Stimulated activated CD8-positive, alpha-beta memory T cell treated with anti-CD3 and anti-CD28 coated beads, Interleukin-4, amount 100 ng/mL, for 48 hours (primary cell): ENCODE data around the gene FASTKD3.

Experiments used
- DNase-seq: peaks from one replicate; pipeline ENCODE4 v3.0.0-alpha.2; 2020

The FASTKD3 gene

GRCh38 chr5:7877851-7878250, 9.0 kb upstream of the FASTKD3 start:
- no peak for DNase-seq

GRCh38 chr5:7876867-7877266, 8.0 kb upstream of the FASTKD3 start:
- DNase-seq = no peak

GRCh38 chr5:7875151-7875550, 6.3 kb upstream of the FASTKD3 start:
- no peak for DNase-seq

- no peak for DNase-seq
Observed at GRCh38 chr5:7874639-7875038, 5.8 kb upstream of the FASTKD3 start.

GRCh38 chr5:7873216-7873615, 4.4 kb upstream of the FASTKD3 start:
- DNase-seq = peak; percentile 61

GRCh38 chr5:7872517-7873130, 3.8 kb upstream of the FASTKD3 start:
- no peak for DNase-seq

DNA sequence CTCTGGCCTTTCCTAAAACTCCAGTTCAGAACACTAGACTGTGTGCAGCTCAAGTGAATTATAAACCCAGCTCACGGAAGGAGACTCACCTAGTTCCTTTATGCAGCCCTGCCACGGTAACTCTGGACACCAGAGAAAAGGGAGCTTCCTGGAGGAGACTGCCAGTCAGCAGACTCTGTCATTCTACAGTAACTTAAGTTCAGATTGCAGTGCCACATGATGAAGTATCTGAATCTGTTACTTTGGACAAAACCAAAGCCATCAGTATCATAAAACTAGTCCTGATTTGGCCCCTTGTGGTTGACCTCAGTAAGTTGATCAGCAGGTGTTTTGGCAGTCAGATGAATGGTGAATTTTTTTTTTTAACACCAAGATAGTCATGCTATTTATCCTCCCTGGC, 2.8 kb upstream of the FASTKD3 start:
- DNase-seq = no peak

- DNase-seq = peak; percentile 57
Observed at GRCh38 chr5:7869474-7870136, 774 bp upstream of the FASTKD3 start.

GRCh38 chr5:7868427-7868772, 431 bp downstream of the FASTKD3 start:
- DNase-seq = no peak

DNA sequence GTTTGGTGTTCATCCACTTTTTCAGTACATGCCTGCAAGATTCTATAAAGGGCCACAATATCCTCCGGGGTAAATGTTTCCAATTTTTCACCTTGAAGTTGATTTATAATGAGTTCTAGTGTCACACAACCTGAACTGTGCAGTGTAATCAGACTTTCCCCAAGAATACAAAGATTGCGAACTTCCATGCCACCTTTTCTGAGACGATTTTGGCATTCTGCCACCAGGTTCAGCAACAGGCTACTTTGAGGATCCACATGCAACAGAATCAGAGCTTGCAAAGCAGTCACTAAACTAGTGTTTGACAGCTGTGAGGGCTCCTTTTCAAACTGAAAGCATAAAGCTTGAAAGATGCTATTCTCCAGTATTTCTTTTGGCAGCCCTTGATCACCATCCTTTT, 1.6 kb downstream of the FASTKD3 start:
- no peak for DNase-seq

DNA sequence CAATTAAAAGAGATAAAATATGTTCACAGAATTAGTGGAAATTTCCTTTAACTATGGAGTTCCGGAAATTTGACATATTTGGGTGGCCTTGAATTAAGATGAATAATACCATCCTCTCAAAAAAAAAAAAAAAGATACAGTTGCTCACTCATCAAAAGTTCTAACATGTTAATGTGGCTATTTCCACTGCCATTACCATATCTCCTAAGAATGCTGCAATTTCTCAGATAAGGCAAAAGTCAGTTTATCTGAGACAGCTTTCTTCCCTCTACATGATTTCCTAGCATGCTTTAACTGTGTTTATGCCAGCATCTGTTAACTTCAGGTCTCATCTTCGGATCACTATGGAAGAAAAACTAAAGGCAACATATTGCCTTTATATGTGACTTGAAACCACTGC, 2.6 kb downstream of the FASTKD3 start:
- DNase-seq = no peak

GRCh38 chr5:7857926-7858632, 10.8 kb downstream of the FASTKD3 start:
- no peak for DNase-seq

DNA sequence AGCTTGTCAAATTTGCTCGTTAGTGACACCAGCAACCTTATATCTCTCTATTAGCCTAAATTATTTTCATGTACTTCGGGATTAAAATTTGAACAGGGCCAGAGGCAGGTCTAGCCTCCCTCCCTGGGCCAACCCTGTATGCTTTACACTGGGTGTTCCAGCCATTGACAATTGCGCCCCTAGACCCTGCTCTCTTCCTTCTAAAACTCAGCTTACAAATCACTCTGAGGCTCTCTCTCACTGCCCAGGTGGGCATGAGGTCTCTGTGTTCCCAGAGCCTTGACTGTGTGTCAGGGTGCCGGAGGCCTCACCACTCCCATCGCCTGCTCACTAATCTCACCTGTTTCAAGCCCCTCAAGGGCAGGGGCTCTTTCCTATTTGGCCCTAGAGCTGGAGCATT, 11.5 kb downstream of the FASTKD3 start:
- no peak for DNase-seq

DNA sequence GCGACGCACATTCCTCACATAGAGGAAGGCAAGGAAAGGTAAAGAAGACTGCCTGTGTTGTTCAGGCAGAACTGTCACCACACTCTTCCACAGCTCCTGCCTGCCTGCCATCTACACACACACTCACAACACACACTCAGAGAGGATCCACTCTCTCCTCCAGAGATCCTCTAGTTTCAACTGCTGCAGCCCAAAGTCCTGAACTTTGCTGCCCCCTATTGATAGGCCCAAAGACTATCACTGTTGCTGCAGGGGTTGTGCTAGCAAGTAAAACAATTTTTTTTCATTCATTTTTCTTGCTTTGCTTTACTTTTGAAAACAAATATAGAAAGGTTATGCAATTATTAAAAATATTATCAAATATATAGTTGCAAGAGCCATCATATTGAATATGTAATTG, 12.0 kb downstream of the FASTKD3 start:
- no peak for DNase-seq

DNA sequence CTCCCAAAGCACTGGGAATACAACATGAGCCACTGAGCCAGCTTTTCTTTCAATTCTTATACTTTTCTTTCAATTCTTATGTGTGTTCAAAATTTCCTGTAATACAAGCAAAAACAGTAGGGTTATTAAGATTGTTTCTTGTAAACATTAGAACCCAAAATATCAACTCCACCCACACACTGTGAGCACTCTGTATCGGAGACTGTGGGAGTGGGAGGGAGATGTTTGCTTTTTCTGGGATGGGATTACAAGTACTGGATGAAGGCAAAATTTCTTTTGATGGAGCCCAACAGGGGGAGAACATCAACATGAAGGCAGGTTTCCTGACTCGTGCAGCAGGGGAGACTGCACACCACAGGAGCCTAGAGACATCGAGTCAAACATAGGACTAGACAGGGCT, 13.2 kb downstream of the FASTKD3 start:
- DNase-seq = no peak

DNA sequence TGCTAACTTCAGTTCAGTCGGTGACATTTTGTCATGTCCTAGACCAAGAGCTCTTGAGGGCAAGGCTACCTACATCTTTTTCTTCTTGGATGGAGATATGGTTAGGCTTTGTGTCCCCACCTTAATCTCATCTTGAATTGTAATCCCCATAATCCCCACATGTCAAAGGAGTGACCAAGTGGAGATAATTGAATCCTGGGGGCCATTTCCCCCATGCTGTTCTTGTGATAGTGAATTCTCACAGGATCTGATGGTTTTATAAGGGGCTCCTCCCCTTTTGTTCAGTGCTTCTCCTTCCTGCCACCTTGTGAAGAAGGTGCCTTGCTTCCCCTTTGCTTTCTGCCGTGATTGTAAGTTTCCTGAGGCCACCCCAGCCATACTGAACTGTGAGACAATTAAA, 15.8 kb downstream of the FASTKD3 start:
- no peak for DNase-seq

GRCh38 chr5:7852542-7852941, 16.3 kb downstream of the FASTKD3 start:
- DNase-seq = no peak

GRCh38 chr5:7851617-7852289, 17.1 kb downstream of the FASTKD3 start:
- no peak for DNase-seq

GRCh38 chr5:7851240-7851592, 17.6 kb downstream of the FASTKD3 start:
- DNase-seq = no peak

- DNase-seq = no peak
Observed at GRCh38 chr5:7850395-7851239, 18.2 kb downstream of the FASTKD3 start, which contains the start of gene CFAP90. CFAP90 (minus strand) TSS chr5:7851133; CDS start chr5:7851021, 112 bp downstream.

GRCh38 chr5:7849681-7850394, 19.0 kb downstream of the FASTKD3 start:
- DNase-seq = no peak

DNA sequence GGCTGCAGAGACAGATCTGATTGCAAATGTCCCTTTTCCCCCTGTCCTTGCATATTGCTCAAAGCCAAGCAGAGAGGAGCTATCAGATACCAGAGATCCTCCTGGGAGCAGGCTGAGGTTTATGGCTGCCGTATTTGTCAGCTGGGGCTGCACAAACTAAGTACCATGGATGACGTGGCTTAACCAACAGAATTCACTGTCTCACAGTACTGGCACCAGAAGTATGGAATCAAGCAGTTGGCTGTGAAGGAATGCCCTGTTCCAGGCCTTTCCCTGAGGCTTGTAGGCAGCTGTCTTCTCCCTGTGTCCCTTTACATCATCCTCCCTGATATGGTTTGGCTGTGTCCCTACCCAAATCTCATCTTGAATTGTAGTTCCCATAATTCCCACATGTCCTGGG, 20.5 kb downstream of the FASTKD3 start:
- no peak for DNase-seq
